Right lobe of liver (tissue), 4 donors: ENCODE results near the gene CD9.

ENCODE experiments used
- CTCF ChIP-seq, 4 donors: fragments of 200-600 bp in 3 of 4; fragments of 450-650 bp in 1 of 4; IDR thresholded peaks; one replicate each; pipeline versions ENCODE4 v1.5.1 to v1.8.0; 2016 to 2022; ENCODE audit warnings: antibody characterized with exemption in 4 of 4, mild to moderate bottlenecking in 2 of 4
- POLR2A ChIP-seq: fragments of 450-650 bp; IDR thresholded peaks from one replicate; pipeline ENCODE4 v1.6.1; 2017; ENCODE audit warnings: antibody characterized with exemption, mild to moderate bottlenecking
- donor health status: DM: no; HTN: no; CAD: no.
- donor health status: DM: no; HTN: no; CAD: no.
- donor health status: DM: no; HTN: yes; CAD: no.

DNA sequence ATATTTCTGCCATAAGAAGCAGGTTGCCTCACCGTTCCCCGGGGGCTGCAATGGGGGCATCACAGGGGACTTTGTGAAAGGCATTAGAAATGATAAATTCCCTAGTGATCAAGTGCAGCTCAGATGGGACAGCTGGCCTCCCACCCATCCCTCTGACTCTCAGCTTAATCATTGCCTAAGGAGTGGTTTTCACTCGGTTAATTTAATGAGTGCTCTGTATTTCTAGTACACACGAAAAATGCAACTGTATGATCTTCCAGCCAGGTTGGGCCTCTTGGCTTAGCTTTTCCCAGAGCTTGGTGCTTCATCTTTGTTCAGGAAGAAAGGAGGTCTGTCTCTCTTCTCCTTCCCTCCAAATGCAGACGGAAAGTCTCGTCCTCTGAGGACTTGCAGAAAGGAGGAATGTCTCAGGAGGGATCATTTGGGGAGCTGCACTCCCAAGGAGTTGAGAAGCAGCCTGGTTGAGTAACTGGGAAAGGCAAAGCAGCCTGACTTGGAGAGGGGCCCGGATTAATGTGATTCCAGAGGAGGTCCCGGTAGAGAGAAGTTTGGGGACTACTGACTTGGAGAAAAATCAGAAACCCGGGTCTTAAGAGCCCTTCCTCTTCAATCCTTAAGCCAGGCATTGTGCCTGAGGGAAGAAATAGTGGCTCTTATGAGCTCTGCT is 7.2 kb downstream of the CD9 start:
- no peak for TF ChIP-seq CTCF (IDR thresholded peaks at IDR 0.05)
- no peak for TF ChIP-seq POLR2A
